Activated CD4-positive, alpha-beta memory T cell treated with anti-CD3 and anti-CD28 coated beads, Interleukin-2, amount 10 ng/mL, durations not matched to agents 7 days and 5 days (primary cell): ENCODE data around the gene HIPK2. TPM values are rescaled to one million over a fixed set of nuclear protein-coding genes. Genes with fewer than 3 reads are reported as not detected.

Source experiments
- CTCF ChIA-PET: fragments of 350-600 bp; sonication (Branson Sonifier 250); formaldehyde crosslinking; loops from one replicate; lab custom pipeline; 2021; ENCODE audit warnings: antibody characterized with exemption, inconsistent platforms; lab: Charles Lee
- POLR2A ChIA-PET: fragments of 350-600 bp; sonication (Branson Sonifier 250); formaldehyde crosslinking; loops from one replicate; lab custom pipeline; 2021; ENCODE audit warnings: antibody characterized with exemption; lab: Charles Lee
- DNase-seq: peaks from one replicate; pipeline ENCODE4 v3.0.0-alpha.2; 2020
- H3K27ac Mint-ChIP-seq: one replicate; pipeline ENCODE4 v1.8.0; 2021; ENCODE audit warnings: mild to moderate bottlenecking, mixed read lengths
- H3K27me3 Mint-ChIP-seq: one replicate; pipeline ENCODE4 v1.8.0; 2021; ENCODE audit warnings: mixed read lengths
- H3K36me3 Mint-ChIP-seq: one replicate; pipeline ENCODE4 v1.8.0; 2021; ENCODE audit warnings: low read depth, mixed read lengths
- H3K4me1 Mint-ChIP-seq: one replicate; pipeline ENCODE4 v1.8.0; 2021; ENCODE audit warnings: mixed read lengths
- H3K4me3 Mint-ChIP-seq: one replicate; pipeline ENCODE4 v1.8.0; 2021; ENCODE audit warnings: mild to moderate bottlenecking, mixed read lengths
- H3K9me3 Mint-ChIP-seq: one replicate; pipeline ENCODE4 v1.8.0; 2021; ENCODE audit warnings: mixed read lengths
- total RNA-seq, 2 experiments: library from RNA; stranded (reverse); gene quantifications; one replicate each; pipeline ENCODE4 v1.2.3, GENCODE V29; 2021

The HIPK2 gene
- total RNA-seq, 2 experiments from 2014 or later = 24.0 to 25.2 TPM

DNA sequence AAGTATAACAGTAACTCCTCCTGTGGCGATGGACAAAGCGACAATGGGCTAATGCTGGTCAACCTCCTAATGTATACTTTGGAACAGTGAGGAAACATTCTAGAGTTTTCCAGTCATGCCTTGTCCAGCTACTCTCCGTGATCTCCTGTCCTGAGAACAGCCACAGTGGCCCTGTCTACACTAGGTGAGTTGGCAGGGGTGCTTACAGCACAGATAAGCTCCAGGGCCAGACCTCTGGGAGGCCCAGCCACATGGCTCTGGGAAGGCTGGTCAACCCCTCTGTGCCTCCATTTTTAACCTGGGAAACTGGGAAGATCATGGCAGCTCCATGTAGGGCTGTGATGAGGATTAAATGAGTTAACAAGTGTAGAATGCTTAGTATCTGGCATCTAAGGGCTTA lies 197.4 kb downstream of the HIPK2 start:
- Mint-ChIP-seq H3K4me3 (no peak overlapping the region), H3K4me1 (no peaks in the 10 kb centered on the region), H3K9me3 (no peaks in the 10 kb centered on the region), H3K27ac (no peak overlapping the region), H3K27me3 (no peaks in the 10 kb centered on the region), H3K36me3 (peaks cover 3% of the 10 kb centered on the region)
- DNase-seq = peak; percentile 11
- ChIA-PET POLR2A (interaction anchor here (1.4 kb wide), 1 partner anchor 16 kb away, joined by 4 read pairs; no protein-coding TSS in a partner anchor), CTCF (interaction anchor here (0.7 to 1.5 kb wide), 3 partner anchors 21 to 81 kb away, joined by 3 to 7 read pairs (median 5); no protein-coding TSS in a partner anchor)

DNA sequence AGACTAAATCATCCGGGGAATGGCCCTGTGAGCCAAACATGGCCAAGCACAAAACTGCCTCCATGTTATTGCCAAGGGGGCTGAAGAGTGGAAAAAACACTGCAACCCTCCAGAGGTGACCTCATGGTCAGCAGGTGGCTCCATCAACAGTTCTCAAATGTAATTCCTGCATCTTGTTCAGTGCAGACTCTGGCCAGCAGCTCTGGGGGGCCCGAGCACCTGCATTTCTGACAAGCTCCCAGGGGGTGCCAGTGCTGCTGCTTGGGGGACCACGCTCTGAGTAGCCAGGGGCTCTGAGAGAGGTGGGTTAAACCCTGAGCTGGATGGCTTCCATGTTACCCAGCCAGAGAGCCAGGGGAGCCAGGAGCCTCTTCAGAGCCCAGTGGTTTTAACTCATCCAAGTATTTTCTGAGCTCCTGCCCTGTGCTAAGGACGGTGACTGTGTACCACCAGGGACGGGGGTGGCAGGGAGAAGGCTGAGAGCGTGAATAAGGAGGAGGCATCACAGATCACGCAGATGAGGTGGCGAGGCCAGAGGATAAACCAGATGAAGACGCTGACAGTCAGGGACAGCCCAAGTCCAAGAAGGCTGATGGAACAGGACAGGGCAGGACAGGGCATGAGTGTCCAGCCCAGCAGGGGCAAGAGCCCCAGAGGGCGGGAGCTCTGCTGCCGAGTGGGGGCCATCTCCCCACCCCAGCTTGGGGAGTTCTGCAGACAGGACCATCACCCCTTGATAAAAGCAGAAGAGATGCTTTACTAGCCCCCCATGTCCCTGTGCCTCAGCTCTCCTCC lies 201.4 kb downstream of the HIPK2 start:
- H3K27ac Mint-ChIP-seq = no peak overlapping the region
- POLR2A ChIA-PET = no interaction called here
- peak; percentile 12 for DNase-seq
- no peaks in the 10 kb centered on the region for H3K27me3 Mint-ChIP-seq
- no peaks in the 10 kb centered on the region for H3K9me3 Mint-ChIP-seq
- peaks cover 3% of the 10 kb centered on the region for H3K36me3 Mint-ChIP-seq
- CTCF ChIA-PET = interaction anchor here (0.6 kb wide), 1 partner anchor 151 kb away, joined by 4 read pairs; no protein-coding TSS in a partner anchor
- H3K4me3 Mint-ChIP-seq = no peak overlapping the region
- H3K4me1 Mint-ChIP-seq = no peaks in the 10 kb centered on the region

DNA sequence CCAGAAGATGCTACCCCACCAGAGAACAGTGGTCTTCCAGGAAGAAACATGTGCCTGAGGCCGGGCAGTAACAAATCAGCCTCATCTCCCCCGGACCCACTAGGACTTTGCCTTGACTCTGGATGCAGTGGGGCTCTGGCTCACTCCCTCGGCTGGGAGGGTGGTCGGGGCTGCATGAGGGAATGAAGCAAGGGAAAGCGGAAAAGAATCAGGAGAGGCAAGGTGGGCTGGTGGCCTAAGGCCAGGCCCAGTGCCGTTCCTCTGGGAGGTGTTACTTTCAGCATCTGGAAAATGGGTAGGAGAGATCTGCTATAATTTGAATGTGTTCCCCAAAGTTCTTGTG lies 202.5 kb downstream of the HIPK2 start:
- POLR2A ChIA-PET = no interaction called here
- H3K27me3 Mint-ChIP-seq = no peaks in the 10 kb centered on the region
- DNase-seq = no peak
- no peaks in the 10 kb centered on the region for H3K9me3 Mint-ChIP-seq
- CTCF ChIA-PET = no interaction called here
- H3K4me1 Mint-ChIP-seq = no peaks in the 10 kb centered on the region
- H3K4me3 Mint-ChIP-seq = no peak overlapping the region
- no peak overlapping the region for H3K27ac Mint-ChIP-seq
- H3K36me3 Mint-ChIP-seq = peaks cover 3% of the 10 kb centered on the region

DNA sequence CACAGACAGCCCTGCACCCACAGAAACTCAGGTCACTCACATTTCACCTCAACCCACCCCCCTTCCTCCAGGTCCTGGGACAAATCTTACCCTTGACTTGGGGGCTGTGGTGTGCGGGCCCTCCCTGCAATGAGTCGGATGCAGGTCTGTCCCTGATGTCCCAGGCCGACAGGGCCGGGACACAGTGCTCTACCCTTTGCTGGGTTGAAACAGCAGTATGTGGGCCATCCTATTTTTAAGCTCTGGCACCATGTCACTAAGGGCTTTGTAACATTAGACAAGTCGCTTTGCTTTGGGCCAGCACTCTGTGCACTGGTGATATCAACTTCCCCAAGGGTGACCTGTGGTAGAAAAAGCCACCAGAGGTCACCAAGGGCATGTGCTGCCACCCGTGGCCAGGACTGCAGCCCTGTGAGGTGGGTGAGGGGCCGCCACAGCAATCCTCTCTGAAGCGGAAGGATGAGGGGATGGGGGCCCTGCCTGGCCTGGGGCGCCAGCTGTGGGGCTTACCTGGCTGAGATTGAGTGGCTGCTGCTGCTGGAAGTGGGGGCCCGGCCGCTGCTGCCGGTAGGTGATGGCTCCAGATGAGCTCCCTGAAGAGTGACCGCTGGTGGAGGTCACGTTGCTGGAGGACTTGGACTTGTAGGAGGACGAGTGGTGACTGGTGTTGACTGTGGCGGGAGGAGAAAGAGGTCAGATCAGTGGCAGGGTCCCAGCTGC lies 203.0 kb downstream of the HIPK2 start:
- no peak overlapping the region for H3K4me3 Mint-ChIP-seq
- POLR2A ChIA-PET = no interaction called here
- no peak overlapping the region for H3K27ac Mint-ChIP-seq
- DNase-seq = no peak
- peaks cover 3% of the 10 kb centered on the region for H3K36me3 Mint-ChIP-seq
- CTCF ChIA-PET = no interaction called here
- H3K4me1 Mint-ChIP-seq = no peaks in the 10 kb centered on the region
- no peaks in the 10 kb centered on the region for H3K9me3 Mint-ChIP-seq
- H3K27me3 Mint-ChIP-seq = no peaks in the 10 kb centered on the region

DNA sequence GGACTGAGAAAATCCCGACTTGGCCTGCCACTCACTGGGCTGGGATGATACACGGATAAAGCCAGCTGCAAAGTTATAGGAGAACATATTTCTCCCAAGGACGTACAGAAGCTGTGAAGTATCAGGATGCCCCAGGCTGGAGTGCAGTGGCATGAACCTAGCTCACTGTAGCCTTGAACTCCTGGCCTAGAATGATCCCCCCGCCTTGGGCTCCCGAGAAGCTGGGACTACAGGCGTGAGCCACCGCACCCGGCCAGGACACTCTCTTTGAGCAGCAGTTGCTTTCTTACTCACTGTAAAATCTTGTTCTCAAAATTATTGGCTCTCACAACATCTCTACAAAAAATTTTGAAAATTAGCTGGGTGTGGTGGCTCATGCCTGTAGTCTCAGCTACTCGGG lies 203.9 kb downstream of the HIPK2 start:
- ChIA-PET POLR2A (no interaction called here), CTCF (no interaction called here)
- peaks cover 3% of the 10 kb centered on the region for H3K36me3 Mint-ChIP-seq
- H3K4me1 Mint-ChIP-seq = no peaks in the 10 kb centered on the region
- H3K27me3 Mint-ChIP-seq = no peaks in the 10 kb centered on the region
- DNase-seq = no peak
- H3K27ac Mint-ChIP-seq = no peak overlapping the region
- H3K4me3 Mint-ChIP-seq = no peak overlapping the region
- H3K9me3 Mint-ChIP-seq = no peaks in the 10 kb centered on the region

DNA sequence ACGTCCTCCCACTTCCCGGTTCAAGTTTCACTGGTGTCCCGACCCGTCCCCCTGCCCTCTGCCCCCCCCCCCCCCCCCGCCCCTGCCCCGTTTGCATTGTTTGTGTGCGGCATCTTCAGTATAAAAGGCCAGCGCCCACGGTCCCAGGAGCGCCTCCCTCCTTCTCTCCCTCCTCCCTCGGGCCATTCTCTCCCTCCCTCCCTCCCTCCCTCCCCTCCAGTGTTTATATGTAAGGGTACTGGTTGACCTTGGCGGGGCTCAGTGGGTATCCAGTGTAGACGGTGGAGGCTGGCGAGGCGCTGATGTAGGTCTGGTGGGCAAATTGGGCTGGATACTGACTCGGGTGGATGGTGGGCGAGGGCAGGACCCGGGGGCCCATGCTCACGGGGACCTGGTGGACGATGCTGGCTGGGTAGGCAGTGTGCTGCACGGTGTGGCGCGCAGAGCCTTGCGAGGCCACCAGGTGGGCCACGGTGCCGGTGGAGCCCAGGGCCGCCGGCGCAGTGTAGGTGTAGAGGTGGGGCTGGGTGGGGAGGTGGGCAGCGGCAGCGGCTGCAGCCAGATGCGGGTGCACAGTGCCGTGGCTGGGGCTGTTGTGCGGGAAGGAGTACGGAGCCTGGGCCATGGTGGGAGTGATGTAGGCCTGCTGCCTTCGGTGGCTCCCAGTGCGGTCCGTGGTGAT lies 205.0 kb downstream of the HIPK2 start:
- CTCF ChIA-PET = no interaction called here
- POLR2A ChIA-PET = no interaction called here

DNA sequence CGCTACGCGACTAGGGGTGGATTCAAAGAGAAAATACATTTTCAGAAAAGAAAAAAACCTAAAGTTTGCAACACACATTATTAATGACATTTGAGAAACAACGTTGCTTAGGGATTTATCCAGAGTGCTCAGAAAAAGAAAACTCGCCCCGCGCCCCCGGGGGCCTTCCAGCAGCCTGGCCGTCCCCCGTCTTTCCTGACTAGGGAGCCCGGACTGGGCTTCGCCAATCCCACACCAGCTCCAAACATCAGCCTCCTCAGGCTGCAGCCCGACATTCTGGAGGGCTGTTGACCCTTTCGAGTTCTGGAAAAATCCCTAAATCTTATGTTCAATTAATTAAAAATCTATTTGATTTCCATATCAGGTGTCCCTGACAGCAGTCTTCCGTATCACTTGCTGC lies 205.7 kb downstream of the HIPK2 start:
- Mint-ChIP-seq H3K4me1 (no peaks in the 10 kb centered on the region), H3K27ac (no peak overlapping the region), H3K9me3 (no peaks in the 10 kb centered on the region), H3K4me3 (no peak overlapping the region), H3K36me3 (no peaks in the 10 kb centered on the region), H3K27me3 (no peaks in the 10 kb centered on the region)
- ChIA-PET CTCF (no interaction called here), POLR2A (no interaction called here)
- no peak for DNase-seq

More for the DNA sequence above, 205.0 kb downstream of the HIPK2 start:
- Mint-ChIP-seq H3K36me3 (no peaks in the 10 kb centered on the region), H3K9me3 (no peaks in the 10 kb centered on the region), H3K27ac (no peak overlapping the region), H3K27me3 (no peaks in the 10 kb centered on the region), H3K4me1 (no peaks in the 10 kb centered on the region), H3K4me3 (no peak overlapping the region)
- DNase-seq = no peak

DNA sequence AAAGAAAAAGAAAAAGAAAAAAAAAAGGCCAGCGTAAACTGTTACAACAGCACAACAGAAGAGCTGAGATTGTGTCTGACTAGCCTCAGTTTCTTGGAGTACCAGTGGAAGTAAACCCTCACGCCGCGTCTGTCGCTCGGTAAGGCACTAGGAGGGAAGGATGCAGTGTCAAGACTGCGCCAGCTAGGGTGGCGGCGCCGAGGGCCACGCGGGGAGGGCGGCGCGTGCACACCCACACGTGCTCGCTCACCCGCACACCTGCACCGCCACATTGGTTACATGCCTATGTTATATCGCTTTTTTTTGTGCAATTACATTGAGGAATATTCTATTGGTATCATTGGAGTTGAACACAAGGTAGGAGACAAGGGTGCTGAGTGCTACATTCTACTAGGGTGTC lies 206.1 kb downstream of the HIPK2 start:
- Mint-ChIP-seq H3K9me3 (no peaks in the 10 kb centered on the region), H3K4me3 (no peak overlapping the region), H3K27ac (no peak overlapping the region), H3K4me1 (no peaks in the 10 kb centered on the region), H3K36me3 (no peaks in the 10 kb centered on the region), H3K27me3 (no peaks in the 10 kb centered on the region)
- ChIA-PET POLR2A (no interaction called here), CTCF (no interaction called here)
- DNase-seq = no peak

DNA sequence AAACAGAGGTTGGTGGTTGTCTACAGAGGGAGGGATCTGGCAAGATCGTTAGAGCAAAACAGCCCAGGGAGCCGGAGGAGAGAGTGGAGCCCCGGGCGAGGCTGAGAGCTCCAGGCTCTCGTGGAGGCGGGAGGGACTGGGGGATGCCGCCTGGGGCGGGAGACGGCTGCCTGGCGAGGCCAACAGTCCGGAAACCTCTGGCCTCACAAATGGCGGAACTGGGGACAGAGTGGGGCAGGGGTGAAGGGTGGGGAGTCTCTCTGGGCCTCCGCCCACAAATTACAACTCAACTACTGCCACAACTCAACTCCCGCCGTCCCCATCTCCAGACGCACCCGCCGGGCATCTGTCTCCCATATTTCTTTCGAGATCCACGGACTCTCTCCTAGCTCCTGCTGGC lies 206.6 kb downstream of the HIPK2 start:
- POLR2A ChIA-PET = no interaction called here
- Mint-ChIP-seq H3K27ac (no peak overlapping the region), H3K4me3 (no peak overlapping the region), H3K27me3 (no peaks in the 10 kb centered on the region), H3K36me3 (no peaks in the 10 kb centered on the region), H3K4me1 (no peaks in the 10 kb centered on the region), H3K9me3 (no peaks in the 10 kb centered on the region)
- CTCF ChIA-PET = no interaction called here
- DNase-seq = no peak

DNA sequence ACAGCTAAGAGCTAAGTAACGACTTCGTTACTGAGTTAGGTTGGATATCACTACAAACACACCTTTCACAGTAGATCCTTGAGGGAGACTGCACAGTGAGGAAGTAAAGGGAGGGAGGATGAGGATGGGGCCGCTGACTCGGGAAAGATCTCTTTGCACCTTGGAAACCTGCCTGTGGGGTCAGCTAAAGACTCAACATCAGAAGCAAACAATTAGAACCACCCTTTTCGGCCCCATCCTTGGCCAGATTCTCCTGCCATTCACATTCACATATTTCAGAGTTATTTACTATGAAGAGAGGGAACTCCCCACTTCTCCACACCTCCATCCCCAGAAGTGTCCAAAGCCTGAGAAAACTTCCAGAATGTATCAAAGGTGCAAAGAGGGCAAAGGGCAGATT lies 207.2 kb downstream of the HIPK2 start:
- H3K4me1 Mint-ChIP-seq = no peaks in the 10 kb centered on the region
- CTCF ChIA-PET = no interaction called here
- no peak overlapping the region for H3K4me3 Mint-ChIP-seq
- no peaks in the 10 kb centered on the region for H3K9me3 Mint-ChIP-seq
- POLR2A ChIA-PET = no interaction called here
- DNase-seq = no peak
- no peaks in the 10 kb centered on the region for H3K27me3 Mint-ChIP-seq
- no peak overlapping the region for H3K27ac Mint-ChIP-seq
- H3K36me3 Mint-ChIP-seq = no peaks in the 10 kb centered on the region

DNA sequence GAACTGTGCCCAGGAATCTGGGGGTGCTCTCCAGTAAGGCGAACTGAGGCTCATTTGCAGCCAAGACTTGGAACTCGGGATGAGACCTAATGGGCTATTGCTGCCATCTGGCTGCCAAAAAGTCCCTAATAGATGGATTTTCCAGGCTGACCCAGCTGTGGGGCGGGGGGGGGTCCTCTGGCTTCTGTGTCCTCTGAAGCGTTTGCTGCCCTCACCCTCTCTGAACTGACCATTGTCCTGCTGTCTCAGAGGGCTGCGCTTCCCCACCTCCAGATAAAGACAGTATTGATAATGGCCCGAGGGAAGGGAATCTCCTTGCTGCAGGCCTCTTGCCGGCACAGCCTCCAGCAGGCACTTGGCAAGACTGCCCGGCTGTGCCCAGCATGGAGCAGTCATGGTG lies 207.7 kb downstream of the HIPK2 start:
- H3K27me3 Mint-ChIP-seq = no peaks in the 10 kb centered on the region
- ChIA-PET CTCF (no interaction called here), POLR2A (no interaction called here)
- no peak overlapping the region for H3K4me3 Mint-ChIP-seq
- DNase-seq = no peak
- H3K4me1 Mint-ChIP-seq = peaks cover 2% of the 10 kb centered on the region
- no peak overlapping the region for H3K27ac Mint-ChIP-seq
- H3K36me3 Mint-ChIP-seq = no peaks in the 10 kb centered on the region
- no peaks in the 10 kb centered on the region for H3K9me3 Mint-ChIP-seq

DNA sequence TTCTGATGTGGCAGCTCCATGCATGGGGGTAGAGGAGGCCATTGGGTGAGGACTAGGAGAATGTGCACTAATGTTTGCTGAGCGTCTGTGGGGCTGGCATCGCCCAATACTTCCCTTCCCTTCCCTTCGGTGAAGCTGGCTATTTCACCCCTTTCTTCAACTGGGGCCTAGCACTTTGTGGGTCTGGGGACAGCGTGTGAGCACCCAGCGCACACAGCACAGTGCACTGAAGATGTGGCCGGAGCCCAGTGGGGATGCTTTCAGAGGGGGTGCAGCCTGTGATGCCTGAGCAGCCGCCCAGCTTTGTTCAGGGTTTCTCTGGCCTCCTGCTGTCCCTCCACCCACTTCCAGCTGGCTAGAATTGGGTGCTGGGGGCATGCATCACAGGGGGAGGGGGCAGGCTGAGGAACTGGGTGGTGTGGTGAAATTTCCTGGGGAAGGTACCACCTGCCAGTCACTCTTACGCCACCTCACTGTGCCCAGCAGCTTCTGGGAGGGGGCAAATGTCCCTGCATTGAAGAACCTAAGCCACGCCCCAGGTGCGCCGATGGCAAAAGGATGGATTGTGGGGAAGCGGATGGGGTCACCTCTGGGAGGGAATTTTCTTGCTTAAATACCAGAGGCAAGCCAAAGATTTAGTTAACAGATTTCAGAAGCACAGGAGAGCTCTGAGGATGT lies 208.8 kb downstream of the HIPK2 start:
- DNase-seq = no peak
- H3K36me3 Mint-ChIP-seq = no peaks in the 10 kb centered on the region
- POLR2A ChIA-PET = no interaction called here
- CTCF ChIA-PET = no interaction called here
- no peak overlapping the region for H3K27ac Mint-ChIP-seq
- H3K9me3 Mint-ChIP-seq = no peaks in the 10 kb centered on the region
- H3K4me3 Mint-ChIP-seq = no peak overlapping the region
- peaks cover 2% of the 10 kb centered on the region for H3K4me1 Mint-ChIP-seq
- H3K27me3 Mint-ChIP-seq = no peaks in the 10 kb centered on the region

DNA sequence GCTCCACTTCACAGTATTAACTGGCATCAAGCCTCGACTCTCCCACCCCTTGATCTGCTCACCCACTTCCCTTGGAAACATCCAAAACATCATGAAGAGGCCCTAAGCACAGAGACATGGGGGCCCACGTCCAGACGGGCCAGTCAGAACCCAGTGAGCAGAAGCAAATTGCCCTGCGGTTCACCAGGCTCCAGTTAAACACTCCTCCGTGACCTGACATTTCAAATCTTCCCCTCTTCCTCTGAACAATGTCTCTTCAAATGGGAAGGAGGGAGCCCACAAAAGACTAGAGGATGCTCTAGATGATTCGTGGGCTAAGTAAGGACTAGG lies 209.5 kb downstream of the HIPK2 start:
- CTCF ChIA-PET = no interaction called here
- no peak overlapping the region for H3K27ac Mint-ChIP-seq
- no peak for DNase-seq

More for the DNA sequence above, 209.5 kb downstream of the HIPK2 start:
- no peak overlapping the region for H3K4me3 Mint-ChIP-seq
- H3K4me1 Mint-ChIP-seq = peaks cover 2% of the 10 kb centered on the region
- H3K9me3 Mint-ChIP-seq = no peaks in the 10 kb centered on the region
- POLR2A ChIA-PET = no interaction called here
- H3K36me3 Mint-ChIP-seq = no peaks in the 10 kb centered on the region
- no peaks in the 10 kb centered on the region for H3K27me3 Mint-ChIP-seq
